Chondrocyte (in vitro differentiated cells): ENCODE measurements around the gene AOX1. TPM values are rescaled to one million over a fixed set of nuclear protein-coding genes. Genes with fewer than 3 reads are reported as not detected.
A peak's percentile ranks its signal among the peaks of the same experiment; 100 is the strongest.

ENCODE experiments used
- DNase-seq: peaks from one replicate; pipeline ENCODE4 v3.0.0; 2021; ENCODE audit warnings: mixed read lengths, low spot score
- H3K27ac Mint-ChIP-seq: one replicate; pipeline ENCODE4 v1.8.0; 2021; ENCODE audit warnings: mild to moderate bottlenecking, moderate library complexity, mixed read lengths; ENCODE audit not compliant: unreplicated experiment
- H3K27me3 Mint-ChIP-seq: 2 replicates; pipeline ENCODE4 v1.8.0; 2021; ENCODE audit warnings: low read depth, mixed read lengths
- H3K36me3 Mint-ChIP-seq: 2 replicates; pipeline ENCODE4 v1.8.0; 2021; ENCODE audit warnings: low read depth, mixed read lengths
- H3K4me1 Mint-ChIP-seq: 2 replicates; pipeline ENCODE4 v1.8.0; 2021; ENCODE audit warnings: low read depth, mild to moderate bottlenecking, mixed read lengths
- H3K4me3 Mint-ChIP-seq: one replicate; pipeline ENCODE4 v1.8.0; 2021; ENCODE audit warnings: mild to moderate bottlenecking, moderate library complexity, mixed read lengths; ENCODE audit not compliant: unreplicated experiment
- H3K9me3 Mint-ChIP-seq: 2 replicates; pipeline ENCODE4 v1.8.0; 2021; ENCODE audit warnings: low read depth, mixed read lengths
- CTCF ChIP-seq: fragments of 200-600 bp; sonication (generic); IDR thresholded peaks from 2 replicates; pipeline ENCODE4 v1.5.0; 2021; ENCODE audit warnings: antibody characterized with exemption, mild to moderate bottlenecking, moderate library complexity
- total RNA-seq: library from RNA; stranded (reverse); gene quantifications from 3 replicates; pipeline ENCODE4 v1.2.1, GENCODE V29; 2021

AOX1 gene
- total RNA-seq, 1 donor from 2014 or later = 1.7 TPM

DNA sequence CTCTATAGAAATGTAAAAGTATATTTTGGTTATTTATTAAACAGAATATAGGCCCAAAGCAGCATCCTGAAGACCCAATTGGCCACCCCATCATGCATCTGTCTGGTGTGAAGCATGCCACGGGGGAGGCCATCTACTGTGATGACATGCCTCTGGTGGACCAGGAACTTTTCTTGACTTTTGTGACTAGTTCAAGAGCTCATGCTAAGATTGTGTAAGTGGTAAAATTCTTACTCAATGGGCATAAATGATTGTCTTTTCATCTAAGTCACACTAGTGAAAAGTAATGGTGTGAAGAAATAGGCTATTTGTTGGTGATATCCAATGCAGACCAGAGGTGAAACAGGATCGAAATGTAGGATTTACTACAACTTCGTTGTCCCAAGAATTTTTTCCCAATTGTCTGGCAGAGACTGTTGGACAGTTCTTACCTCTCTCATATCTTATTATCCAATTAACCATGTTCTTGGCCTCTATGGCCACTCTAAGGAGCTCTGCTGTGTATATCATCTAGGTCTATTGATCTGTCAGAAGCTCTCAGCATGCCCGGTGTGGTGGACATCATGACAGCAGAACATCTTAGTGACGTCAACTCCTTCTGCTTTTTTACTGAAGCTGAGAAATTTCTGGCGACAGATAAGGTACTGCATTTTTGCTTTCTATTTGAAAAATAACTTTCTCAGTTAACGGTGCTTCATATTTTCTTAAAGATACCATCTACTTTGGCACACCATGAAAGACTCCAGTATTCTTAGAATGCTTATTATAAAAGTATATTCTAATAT lies 35.0 kb downstream of the AOX1 start:
- no peaks in the 10 kb centered on the region for H3K9me3 Mint-ChIP-seq
- no peak for DNase-seq
- TF ChIP-seq CTCF = no peak
- H3K4me3 Mint-ChIP-seq = no peak overlapping the region
- peaks cover 28% of the 10 kb centered on the region for H3K4me1 Mint-ChIP-seq
- H3K27me3 Mint-ChIP-seq = no peaks in the 10 kb centered on the region
- H3K36me3 Mint-ChIP-seq = no peaks in the 10 kb centered on the region
- H3K27ac Mint-ChIP-seq = no peak overlapping the region

GRCh38 chr2:200622106-200622505 lies 36.3 kb downstream of the AOX1 start:
- no peaks in the 10 kb centered on the region for H3K9me3 Mint-ChIP-seq
- H3K36me3 Mint-ChIP-seq = no peaks in the 10 kb centered on the region
- H3K4me1 Mint-ChIP-seq = peaks cover 32% of the 10 kb centered on the region
- TF ChIP-seq CTCF = no peak
- no peak overlapping the region for H3K27ac Mint-ChIP-seq
- DNase-seq = no peak
- no peak overlapping the region for H3K4me3 Mint-ChIP-seq
- no peaks in the 10 kb centered on the region for H3K27me3 Mint-ChIP-seq

GRCh38 chr2:200624026-200624425 lies 38.2 kb downstream of the AOX1 start:
- TF ChIP-seq CTCF = no peak
- no peak for DNase-seq
- Mint-ChIP-seq H3K4me1 (peaks cover 25% of the 10 kb centered on the region), H3K36me3 (peaks cover 1% of the 10 kb centered on the region), H3K27me3 (no peaks in the 10 kb centered on the region), H3K4me3 (no peak overlapping the region), H3K27ac (peak overlapping the region; percentile 41), H3K9me3 (no peaks in the 10 kb centered on the region)

- no peak for DNase-seq
- no peak for TF ChIP-seq CTCF
- H3K4me1 Mint-ChIP-seq = peaks cover 20% of the 10 kb centered on the region
- no peak overlapping the region for H3K4me3 Mint-ChIP-seq
- no peaks in the 10 kb centered on the region for H3K27me3 Mint-ChIP-seq
- H3K36me3 Mint-ChIP-seq = peaks cover 1% of the 10 kb centered on the region
- H3K27ac Mint-ChIP-seq = no peak overlapping the region
- H3K9me3 Mint-ChIP-seq = no peaks in the 10 kb centered on the region
Measured at GRCh38 chr2:200624658-200625057, 38.8 kb downstream of the AOX1 start.

DNA sequence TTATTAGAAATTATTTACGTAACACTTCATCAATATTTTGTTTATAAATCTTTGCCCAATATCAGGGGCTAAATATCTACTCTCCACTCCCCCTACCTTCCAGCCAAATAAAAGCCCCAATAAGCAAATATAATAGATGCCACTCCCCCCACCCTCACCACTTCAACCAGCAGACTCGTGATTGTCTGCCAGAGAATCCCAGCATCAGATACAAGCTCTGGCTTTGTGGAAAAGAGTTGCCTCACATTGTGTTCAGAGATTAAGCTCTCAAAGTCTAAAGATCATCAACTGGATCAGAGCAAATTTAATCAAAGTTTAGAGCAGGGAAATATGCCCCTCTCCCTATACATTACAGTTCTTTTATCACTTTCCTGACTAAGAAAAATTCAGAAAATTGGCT lies 39.5 kb downstream of the AOX1 start:
- H3K4me1 Mint-ChIP-seq = peaks cover 20% of the 10 kb centered on the region
- peaks cover 1% of the 10 kb centered on the region for H3K36me3 Mint-ChIP-seq
- no peaks in the 10 kb centered on the region for H3K27me3 Mint-ChIP-seq
- no peak for TF ChIP-seq CTCF
- no peaks in the 10 kb centered on the region for H3K9me3 Mint-ChIP-seq
- H3K4me3 Mint-ChIP-seq = no peak overlapping the region
- DNase-seq = no peak
- no peak overlapping the region for H3K27ac Mint-ChIP-seq
